AG04450 (cell line): ENCODE data around the gene C8G. TPM values are rescaled to one million over a fixed set of nuclear protein-coding genes. Genes with fewer than 3 reads are reported as not detected.

Experiments
- CTCF ChIA-PET: fragments of 300-600, 350-600 bp; formaldehyde crosslinking; extraction: SDS; loops from one replicate; lab custom pipeline; 2022; ENCODE audit warnings: antibody characterized with exemption, inconsistent platforms; lab: Charles Lee
- POLR2A ChIA-PET: fragments of 350-600 bp; formaldehyde crosslinking; extraction: SDS; loops from one replicate; lab custom pipeline; 2021; ENCODE audit warnings: antibody characterized with exemption, inconsistent platforms; lab: Yijun Ruan, JAX
- DNase-seq: peaks from one replicate; pipeline ENCODE4 v3.0.0-alpha.2; 2011; ENCODE audit warnings: low read depth, low spot score
- H3K27ac ChIP-seq: one replicate; pipeline ENCODE4 v1.5.1; 2012; ENCODE audit warnings: low read depth, low read length, control low read depth
- H3K27me3 ChIP-seq: one replicate; pipeline ENCODE4 v1.6.0; 2012; ENCODE audit warnings: low read length; ENCODE audit not compliant: control insufficient read depth, insufficient read depth
- H3K4me3 ChIP-seq: 2 replicates; pipeline ENCODE4 v1.5.1; 2011; ENCODE audit warnings: mild to moderate bottlenecking, low read depth, low read length, control low read depth
- H3K9me3 ChIP-seq: 2 replicates; pipeline ENCODE4 v1.5.1; 2012; ENCODE audit warnings: low read length; ENCODE audit not compliant: control insufficient read depth, insufficient read depth
- polyA plus RNA-seq: library from polyadenylated mRNA; depleted of rRNA; stranded (reverse); fragments of >200 nt; gene quantifications from 2 replicates; pipeline ENCODE4 v1.2.3, GENCODE V29; 2011
- TF ChIP-seq, protein P1 (sequence below): IDR thresholded peaks from 2 replicates; pipeline ENCODE4 v1.5.1; 2011; ENCODE audit warnings: low read depth, low read length, control low read depth, inconsistent platforms

The C8G gene
- polyA plus RNA-seq, 1 experiment, result 0.41 TPM

DNA sequence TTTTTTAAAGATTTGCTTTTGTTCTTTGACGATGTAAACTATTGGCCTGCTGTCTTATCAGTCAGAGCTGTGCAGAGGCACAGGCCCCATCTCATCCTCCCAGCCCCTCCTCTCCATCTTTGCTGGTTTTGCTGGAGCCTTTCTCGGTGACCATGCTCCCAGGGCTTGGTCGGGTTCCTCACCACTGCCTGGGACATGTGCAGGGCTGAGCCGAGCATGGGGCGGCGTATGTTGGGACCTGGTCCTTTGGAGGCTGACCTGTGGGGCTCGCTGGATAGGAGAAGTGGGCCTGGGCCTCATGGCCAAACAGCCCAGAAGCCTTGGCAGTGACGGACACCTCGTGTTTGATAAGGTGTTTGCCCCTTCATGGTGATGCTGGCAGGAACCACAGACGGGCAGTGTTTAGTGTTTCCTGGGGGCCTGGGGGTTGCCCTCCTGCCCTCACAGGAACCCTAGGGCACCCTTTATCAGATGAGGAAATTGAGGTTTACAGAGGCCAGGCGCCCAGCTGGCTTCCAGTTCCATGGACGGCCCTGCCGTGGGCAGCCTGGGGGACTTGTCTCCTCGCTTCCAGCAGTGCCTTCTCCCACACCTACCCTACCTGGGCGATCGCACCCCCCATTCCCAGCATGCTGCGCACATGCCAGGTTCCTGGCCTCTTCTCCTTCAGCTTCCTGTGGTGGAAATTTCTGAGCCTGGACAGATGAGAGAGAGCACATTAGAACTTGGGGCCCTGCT, 31.2 kb upstream of the C8G start:
- Histone ChIP-seq H3K4me3 (no peak overlapping the region), H3K27ac (no peak overlapping the region), H3K27me3 (no peaks in the 10 kb centered on the region), H3K9me3 (no peaks in the 10 kb centered on the region; the same call in 1 of the 2 replicates)
- no peak for DNase-seq
- TF ChIP-seq, protein P1, sequence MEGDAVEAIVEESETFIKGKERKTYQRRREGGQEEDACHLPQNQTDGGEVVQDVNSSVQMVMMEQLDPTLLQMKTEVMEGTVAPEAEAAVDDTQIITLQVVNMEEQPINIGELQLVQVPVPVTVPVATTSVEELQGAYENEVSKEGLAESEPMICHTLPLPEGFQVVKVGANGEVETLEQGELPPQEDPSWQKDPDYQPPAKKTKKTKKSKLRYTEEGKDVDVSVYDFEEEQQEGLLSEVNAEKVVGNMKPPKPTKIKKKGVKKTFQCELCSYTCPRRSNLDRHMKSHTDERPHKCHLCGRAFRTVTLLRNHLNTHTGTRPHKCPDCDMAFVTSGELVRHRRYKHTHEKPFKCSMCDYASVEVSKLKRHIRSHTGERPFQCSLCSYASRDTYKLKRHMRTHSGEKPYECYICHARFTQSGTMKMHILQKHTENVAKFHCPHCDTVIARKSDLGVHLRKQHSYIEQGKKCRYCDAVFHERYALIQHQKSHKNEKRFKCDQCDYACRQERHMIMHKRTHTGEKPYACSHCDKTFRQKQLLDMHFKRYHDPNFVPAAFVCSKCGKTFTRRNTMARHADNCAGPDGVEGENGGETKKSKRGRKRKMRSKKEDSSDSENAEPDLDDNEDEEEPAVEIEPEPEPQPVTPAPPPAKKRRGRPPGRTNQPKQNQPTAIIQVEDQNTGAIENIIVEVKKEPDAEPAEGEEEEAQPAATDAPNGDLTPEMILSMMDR, result no peak
- ChIA-PET POLR2A (no interaction called here), CTCF (no interaction called here)

DNA sequence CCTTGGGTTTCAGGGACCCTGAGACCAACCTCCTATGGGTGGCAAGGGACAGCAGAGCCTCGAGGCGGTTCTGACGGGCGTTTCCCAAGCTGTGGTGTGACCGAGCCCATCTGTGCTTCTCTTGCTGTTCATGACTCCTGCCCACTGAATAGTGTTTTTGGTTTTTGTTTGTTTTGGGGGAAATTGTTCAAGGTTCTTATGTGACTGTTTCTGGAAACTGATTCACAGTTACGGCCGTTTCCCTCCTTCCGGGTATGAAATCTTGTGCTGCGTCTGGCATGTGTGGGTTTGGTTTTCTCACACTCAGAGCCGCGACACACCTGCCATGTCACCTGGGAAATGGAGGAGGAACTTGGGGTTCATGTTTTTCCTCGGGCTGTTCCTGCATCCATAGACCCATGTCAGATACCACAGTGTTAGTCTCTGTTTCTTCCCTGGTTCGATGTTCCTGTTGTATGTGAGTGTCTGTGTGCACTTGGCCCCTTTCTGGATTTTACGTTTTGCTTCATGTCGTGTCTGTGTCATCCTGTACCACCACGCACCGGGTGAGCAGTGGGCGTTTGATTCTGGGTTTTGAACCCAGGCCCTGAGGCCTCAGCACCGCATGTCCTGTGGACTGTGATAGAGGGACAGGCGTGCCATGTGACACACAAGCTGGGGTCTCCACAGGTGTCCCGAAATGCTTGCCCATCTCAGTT, 29.3 kb upstream of the C8G start:
- ChIA-PET CTCF (no interaction called here), POLR2A (no interaction called here)
- no peaks in the 10 kb centered on the region for H3K27me3 ChIP-seq
- no peak overlapping the region for H3K4me3 ChIP-seq
- H3K27ac ChIP-seq, result no peak overlapping the region
- no peak for DNase-seq
- TF ChIP-seq, protein P1, result no peak
- no peaks in the 10 kb centered on the region; the same call in 1 of the 2 replicates for H3K9me3 ChIP-seq

DNA sequence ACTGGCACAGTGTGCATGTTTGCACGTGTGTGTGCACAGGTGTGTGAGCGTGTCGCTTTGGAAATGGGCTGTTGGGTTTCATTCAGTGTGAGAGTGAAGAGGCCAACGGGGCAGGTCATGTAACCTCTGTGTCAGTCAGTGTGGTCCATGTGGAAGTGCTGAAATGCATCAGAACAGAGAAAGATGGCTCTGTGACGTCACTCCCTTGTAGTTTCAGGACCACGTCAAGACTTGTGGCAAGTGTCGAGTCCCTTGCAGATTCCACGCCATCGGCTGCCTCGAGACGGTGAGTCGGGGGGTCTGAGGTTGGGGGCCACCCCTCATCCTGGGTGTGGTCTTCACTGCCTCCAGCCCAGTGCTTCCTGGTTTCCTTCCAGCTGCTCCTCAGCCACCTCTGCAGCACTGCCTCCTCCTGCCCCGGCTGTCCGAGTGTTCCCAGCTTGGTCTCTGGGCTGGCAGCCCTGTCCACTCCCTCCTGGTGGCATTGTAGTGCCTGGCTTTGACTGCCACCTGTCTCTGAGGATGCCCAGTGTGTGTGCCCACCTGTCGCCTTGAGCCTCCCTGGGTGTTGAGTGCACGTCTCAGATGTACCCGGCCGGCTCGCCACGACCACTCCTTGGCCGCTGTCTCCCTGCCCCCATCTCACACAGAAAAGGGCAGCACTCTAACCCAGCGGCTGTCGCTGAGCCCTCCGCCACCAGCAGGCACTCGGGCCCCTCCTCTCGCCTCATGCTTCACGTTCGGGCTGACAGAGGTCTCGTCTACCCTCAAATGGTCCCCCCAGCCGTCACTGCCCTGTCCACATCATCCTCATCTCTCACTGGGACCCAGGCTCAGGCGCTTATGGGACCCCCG, 28.5 kb upstream of the C8G start:
- CTCF ChIA-PET, result no interaction called here
- POLR2A ChIA-PET, result no interaction called here
- Histone ChIP-seq H3K27me3 (no peaks in the 10 kb centered on the region), H3K4me3 (no peak overlapping the region), H3K27ac (no peak overlapping the region), H3K9me3 (no peaks in the 10 kb centered on the region; the same call in 1 of the 2 replicates)
- DNase-seq, result no peak
- TF ChIP-seq, protein P1, result no peak

DNA sequence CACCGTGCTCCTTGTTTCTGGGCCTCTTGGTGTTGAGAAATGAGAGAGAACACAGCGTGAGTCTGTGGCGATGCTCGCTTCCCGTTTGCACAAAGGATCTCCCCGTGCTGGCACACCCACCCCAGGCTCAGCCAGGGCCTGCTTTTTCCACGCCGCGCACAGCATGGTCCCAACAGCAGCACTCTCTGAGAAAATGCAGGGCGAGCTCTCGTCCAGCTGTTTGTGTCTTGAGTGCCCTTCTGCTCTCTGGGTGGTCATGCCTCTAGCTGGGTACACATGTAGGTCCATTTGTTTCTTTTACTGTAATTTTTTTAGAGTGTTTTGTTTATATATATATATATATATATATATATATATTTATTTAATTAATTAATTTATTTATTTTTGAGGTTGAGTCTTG, 27.1 kb upstream of the C8G start:
- no peaks in the 10 kb centered on the region; the same call in 1 of the 2 replicates for H3K9me3 ChIP-seq
- H3K27ac ChIP-seq, result no peak overlapping the region
- TF ChIP-seq, protein P1, result no peak
- POLR2A ChIA-PET, result no interaction called here
- CTCF ChIA-PET, result no interaction called here
- no peak for DNase-seq
- H3K4me3 ChIP-seq, result no peak overlapping the region
- no peaks in the 10 kb centered on the region for H3K27me3 ChIP-seq
